Stimulated activated CD8-positive, alpha-beta memory T cell treated with anti-CD3 and anti-CD28 coated beads, Interleukin-4, amount 100 ng/mL, for 24 hours (primary cell): ENCODE results near the gene MAST4.

Experiments used
- DNase-seq: peaks from one replicate; pipeline ENCODE4 v3.0.0-alpha.2; 2020; ENCODE audit warnings: low read depth

Gene MAST4

DNA sequence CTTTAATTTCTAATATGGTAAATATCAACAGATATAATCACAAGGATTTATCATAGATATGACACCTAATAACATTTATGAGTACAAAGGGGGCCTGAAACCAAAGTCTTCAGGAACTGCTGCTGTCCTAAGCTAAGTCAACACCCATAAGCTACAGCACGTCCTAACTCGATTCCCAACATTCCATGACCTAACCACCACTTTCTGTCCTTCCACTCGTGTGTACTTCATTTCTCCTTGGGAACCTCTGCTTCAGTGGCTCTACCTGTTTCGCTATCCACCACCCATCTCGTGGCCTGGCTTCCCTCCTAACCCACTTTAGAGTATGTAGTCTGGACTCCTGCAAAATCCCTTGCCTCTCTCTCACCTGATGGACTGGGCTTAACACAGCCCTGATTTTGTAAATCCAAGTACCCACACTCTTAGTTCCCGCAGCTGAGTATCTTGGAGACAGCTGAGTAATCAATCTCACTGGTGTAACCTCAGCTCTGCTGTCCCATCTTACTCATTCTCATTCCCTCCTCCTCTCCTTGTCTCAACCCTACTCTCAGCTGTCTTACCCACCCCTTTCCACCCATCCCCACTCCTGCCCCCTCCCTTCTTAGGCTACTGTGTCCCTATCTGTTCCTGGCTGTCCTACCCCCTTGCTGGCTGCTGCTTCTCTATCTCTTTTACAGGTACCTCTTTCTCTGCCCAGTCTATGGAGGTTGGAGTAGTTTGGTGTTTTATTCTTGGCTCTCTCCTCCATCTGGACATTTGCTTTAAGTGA is 101.8 kb downstream of the MAST4 start:
- no peak for DNase-seq

GRCh38 chr5:66701244-66701643 is 105.1 kb downstream of the MAST4 start:
- DNase-seq = no peak

- DNase-seq = no peak
Measured at GRCh38 chr5:66702426-66702825, 106.2 kb downstream of the MAST4 start.

- DNase-seq = no peak
Measured at GRCh38 chr5:66704790-66705425, 108.7 kb downstream of the MAST4 start.

DNA sequence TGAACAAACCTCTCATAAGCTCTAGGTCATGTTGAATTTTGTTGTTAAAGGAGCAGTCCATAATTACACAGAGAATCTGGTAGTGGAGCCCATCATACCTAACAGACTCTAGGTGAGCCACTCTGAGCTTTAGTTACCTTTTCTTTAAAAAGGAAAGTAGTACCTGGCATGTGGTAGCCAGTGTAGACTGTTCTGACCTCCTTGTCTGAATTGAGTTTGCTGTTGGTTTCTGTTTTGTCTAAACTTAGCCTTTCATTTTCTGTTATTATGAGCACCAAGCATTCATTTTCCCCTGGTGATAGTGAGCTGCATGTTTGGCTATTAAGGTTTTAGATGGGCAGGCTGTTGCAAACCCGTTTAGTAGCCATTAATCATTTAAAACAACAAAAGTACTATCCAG is 112.2 kb downstream of the MAST4 start:
- no peak for DNase-seq

- no peak for DNase-seq
Measured at GRCh38 chr5:66710557-66711088, 114.4 kb downstream of the MAST4 start.

DNA sequence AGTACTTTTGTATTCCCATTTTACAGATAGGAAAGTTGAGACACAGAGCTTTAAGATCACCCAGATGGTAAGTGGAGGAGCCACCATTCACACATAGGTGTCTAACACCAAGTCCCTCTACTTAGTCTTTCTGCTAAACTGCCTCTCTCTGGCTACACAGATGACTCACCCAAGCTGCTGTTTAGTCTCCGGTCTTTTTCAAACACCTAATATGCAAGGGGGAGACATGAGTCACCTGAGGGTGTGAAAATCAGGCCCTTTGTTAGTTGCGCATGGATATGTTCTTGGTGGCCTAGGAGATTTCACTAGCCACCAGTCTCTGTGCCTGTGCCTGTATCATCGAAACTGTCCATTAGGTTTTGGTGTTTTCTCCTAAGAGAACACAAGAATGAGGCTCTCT is 117.8 kb downstream of the MAST4 start:
- no peak for DNase-seq

DNA sequence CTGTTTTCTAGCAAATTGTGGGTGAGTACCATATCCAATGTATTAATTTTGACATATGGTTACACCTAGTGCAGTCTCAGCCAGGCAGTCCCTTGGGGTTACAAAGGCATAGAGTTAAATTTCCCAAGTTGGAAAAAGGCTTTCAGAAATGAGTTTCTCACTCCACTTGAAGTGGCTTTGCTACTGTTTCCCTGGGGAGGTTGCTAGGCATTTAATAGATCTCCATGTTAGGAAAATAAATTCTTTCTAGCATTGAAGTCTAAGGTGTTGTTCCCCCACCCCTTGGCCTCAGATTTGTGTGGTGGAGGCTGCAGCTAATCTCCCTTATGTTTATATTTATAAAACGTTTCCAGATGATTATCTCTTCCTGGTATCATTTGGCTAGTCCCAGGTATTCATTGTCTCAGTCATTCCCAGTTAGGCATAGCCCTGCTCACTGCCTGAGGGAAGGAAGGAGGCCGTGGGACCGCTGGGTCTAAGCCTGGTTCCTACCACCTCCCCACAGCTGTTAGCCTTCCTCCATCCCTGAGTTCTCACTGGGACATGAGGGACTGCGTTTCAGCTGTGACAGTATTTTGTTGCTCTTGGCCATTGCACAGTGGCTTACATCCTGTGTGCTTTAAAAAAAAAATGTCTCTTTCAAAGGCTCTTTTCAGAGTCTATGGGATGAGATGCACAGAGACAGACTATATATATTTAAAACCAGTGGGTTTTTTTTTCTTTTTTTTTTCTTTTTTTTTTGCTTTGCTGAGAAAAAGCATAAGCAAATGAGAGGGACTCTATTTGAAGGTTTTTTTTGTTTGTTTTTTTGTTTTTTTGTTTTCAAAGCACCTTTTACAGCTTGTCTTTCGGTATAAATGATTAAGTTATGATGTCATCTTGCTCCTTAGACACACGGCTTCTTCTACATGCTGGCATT is 121.5 kb downstream of the MAST4 start:
- DNase-seq = no peak

DNA sequence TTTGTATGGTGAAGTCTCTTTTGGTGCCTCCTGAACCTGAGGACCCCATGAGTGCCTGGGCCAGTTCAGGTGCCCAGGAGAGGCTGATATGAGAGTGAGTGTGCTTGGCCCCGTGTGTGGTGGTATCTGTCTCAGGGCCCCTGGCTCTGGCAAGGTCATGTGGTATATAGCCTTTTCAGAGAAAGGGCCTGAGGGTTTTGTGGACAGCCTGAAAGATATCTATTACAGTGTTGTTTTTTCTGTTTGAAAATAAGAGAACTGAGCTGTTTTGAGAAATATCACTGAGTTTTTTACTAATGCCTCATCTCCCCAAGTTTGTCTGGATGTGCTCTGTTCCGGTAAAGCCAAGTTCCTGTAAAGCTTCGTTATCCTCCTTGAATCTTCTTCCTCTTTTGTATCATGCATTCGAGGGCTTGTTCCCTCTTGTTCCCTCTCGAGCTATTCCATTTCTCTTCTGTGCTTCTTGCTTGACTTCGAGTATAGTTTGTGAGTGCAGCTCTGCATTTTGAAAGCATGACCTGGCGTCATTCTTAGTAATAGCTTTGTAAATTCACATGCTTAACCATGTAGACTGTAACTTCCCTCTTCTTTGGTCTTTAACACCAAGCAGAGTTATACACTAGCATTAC is 122.3 kb downstream of the MAST4 start:
- no peak for DNase-seq

- no peak for DNase-seq
Measured at GRCh38 chr5:66720780-66721179, 124.6 kb downstream of the MAST4 start.

- no peak for DNase-seq
Measured at GRCh38 chr5:66722686-66723085, 126.5 kb downstream of the MAST4 start.

DNA sequence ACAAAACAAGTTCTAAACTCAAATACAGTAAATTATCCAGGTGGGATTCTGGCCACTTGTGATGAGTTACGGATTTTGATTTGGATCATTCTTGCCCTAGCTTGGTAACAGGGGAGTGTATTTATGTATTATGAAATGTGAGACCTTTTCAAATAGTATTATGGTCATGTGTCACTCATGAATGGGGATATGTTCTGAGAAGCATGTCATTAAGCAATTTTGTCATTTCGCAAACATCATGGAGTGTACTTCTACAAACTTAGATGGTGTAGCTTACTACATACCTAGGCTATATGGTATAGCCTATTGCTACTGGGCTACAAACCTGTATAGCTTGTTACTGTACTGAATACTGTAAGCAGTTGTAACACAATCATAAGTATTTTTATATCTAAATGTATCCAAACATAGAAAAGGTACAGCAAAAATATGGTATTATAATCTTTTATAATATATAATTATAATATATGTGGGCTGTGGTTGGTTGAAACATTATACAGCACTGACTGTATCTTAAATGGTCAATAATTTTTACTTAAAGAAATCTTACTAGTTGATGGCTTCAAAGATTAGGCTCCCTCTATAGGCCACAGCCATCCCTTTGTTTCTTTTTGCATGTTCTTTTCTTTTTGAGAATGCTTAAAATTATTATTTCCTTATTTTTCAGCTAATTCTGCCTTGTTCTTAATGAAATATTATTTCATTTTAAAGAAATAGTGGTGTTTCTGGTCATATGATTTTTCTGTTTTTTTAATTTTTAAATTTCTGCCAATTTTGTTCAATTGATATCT is 128.4 kb downstream of the MAST4 start:
- no peak for DNase-seq

DNA sequence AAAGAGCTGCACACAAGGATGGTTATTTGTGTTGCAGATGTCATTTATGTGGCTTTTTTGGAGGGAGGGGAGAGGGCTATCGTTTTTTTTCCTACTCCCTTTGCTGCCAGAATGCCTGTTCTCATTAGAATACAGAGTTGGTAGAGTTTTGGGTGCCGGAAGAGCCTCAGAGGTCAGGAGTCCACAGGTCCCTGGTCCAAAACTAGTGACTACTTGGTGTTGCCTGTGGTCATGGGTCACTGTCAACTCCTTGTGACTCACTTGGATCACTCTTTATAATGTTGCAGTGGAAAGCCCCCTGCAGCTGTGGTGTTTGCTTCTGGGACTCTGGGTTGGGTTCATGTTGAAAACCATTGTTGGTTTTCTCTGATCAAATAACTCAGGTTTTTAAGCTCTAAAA is 131.4 kb downstream of the MAST4 start:
- no peak for DNase-seq

- no peak for DNase-seq
Measured at GRCh38 chr5:66728049-66728448, 131.9 kb downstream of the MAST4 start.

- no peak for DNase-seq
Measured at GRCh38 chr5:66737096-66737495, 140.9 kb downstream of the MAST4 start.

DNA sequence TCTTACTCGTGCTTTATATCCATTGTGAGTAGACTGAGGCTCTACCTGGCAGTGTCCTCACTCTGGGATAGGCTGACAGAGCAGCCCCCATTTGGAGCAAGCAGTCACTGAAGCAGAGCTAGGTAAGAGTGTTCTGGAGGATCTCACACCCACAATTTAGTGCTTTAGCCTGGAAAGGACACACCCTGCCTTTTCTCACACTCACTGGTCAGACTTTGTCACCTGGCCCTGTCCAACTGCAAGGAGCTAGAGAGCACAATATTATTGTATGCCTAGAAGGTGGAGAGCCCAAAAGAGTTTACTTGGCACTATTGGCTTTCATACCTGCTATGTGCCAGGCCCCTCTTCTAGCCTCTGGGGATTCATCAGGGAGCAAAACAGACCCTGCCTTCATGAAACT is 141.9 kb downstream of the MAST4 start:
- no peak for DNase-seq

DNA sequence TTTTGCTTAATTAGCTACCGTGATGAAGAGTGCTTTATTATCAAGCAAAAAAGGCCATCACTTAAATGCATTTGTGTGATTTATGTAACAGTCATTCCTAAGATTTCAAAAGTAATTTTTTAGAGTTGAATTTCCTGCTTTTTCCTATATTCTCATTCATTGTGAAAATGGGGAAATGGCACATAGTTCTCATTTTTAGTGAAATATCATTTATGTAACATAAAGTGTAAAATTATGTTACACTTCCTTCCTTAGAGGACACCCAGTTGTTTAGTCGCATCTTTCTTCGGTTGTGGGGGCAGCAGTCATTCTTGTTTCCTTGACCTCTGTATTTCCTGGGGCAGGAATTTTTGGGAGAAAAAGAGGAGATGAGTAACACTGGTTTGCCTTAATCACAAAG is 142.8 kb downstream of the MAST4 start:
- no peak for DNase-seq

- no peak for DNase-seq
Measured at GRCh38 chr5:66739951-66740350, 143.8 kb downstream of the MAST4 start.

DNA sequence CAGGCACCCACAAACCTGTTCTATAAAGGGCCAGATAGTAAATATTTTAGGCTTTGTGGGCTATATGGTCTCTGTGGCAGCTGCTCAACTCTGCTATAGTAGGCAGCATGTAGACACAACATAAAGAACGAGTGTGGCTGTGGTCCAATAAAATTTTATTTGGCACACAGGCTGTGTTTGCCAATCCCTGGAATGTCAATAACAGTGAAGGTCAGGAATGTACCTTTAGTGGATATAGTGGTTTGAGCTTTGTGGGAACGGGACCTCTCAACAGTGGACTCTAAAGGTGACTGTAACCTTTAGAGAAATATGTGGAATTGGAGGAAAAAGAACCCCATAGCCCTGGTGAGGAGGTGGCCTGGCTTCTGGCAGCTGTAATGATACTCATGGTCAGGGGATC is 145.2 kb downstream of the MAST4 start:
- DNase-seq = no peak

DNA sequence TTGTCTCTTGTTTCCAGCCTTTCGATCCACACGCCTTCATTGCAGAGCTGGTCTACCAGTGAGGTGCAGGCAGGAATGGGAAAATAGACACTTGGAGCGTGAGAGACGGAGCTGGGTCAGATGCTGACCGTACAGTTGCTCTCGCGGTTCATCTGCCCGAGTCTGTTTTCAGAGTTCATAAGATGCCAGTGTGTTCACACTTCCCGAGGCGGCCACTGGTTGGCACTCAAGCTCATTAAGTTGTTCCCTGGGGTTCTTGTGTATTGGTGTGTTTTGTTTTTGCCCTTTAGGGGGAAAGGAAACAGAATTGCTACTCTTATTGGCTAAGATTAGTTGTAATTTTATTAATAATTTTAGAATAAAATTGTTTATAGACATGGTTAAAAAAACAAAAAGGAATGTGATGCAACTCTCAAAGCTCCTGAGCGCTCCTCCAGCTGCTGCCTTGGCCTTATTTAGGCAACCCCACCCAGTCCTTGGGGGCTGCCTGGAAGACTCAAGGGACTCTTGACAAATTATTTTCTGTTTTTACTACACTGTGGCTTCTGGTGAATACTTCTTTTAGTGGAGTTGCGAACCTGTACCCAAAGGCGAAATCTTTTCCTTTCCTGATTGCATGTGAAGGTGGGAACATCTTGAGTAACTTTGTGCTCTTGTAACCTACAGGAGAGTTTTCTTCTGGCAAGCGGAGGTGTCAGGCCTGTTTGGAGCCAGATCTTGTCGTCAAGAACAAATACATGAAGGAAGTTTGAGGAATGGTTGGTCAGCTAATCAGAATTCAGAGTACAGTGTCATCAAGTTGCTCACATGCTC is 146.1 kb downstream of the MAST4 start:
- DNase-seq = no peak

DNA sequence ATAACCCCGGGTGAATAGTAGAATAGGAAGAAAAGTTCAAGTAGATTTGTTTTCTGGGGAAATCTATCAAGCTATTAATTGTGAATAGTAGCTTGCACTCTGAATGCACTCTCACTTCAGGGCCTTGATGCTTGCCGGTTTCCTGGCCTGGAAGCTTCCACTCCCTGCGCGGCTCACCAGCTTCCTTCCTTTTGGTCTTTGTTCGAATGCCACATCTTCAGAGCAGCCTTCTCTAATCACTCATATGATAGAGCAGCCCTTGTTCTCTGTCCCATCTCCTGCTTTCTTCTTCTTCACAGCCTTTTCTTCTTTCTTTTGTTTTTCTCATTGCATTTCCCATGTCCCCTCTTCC is 146.7 kb downstream of the MAST4 start:
- DNase-seq = no peak
